SK-N-MC (cell line): Measurements from ENCODE around the gene CALR.

Experiments
- EZH2 ChIP-seq: fragments of 200-600 bp; sonication (generic); IDR thresholded peaks from one replicate; pipeline ENCODE4 v1.6.1; 2017; ENCODE audit warnings: antibody characterized with exemption
- FOXP2 ChIP-seq: optimal IDR thresholded peaks from 2 replicates; pipeline ENCODE3; 2011; ENCODE audit warnings: mild to moderate bottlenecking, moderate library complexity; ENCODE audit not compliant: insufficient read depth; ENCODE audit errors: extremely low read length, control extremely low read depth
- POLR2AphosphoS5 ChIP-seq: IDR thresholded peaks from 2 replicates; pipeline ENCODE4 v1.6.1; 2012; ENCODE audit warnings: mild to moderate bottlenecking, low read depth, low read length, borderline replicate concordance

- TF ChIP-seq EZH2 (no peak), POLR2AphosphoS5 (no peak), FOXP2 (no peak)
These were observed 44.2 kb downstream of the CALR start for GRCh38 chr19:12982648-12983047.
